ENCODE data around the gene KCTD13. TPM values are rescaled to one million over a fixed set of nuclear protein-coding genes. Genes with fewer than 3 reads are reported as not detected.
"Not testable (repeated sequence)": the region's sequence is repeated elsewhere in the genome, so short reads cannot be mapped to it uniquely, and the experiment has no call there.

Gene KCTD13
- polyA plus RNA-seq, 10 donors, result 7.8 to 14.5 (median 9.9) TPM

- DNase-seq, result no peak
Measured at GRCh38 chr16:29950806-29951461, 24.9 kb upstream of the KCTD13 start.

GRCh38 chr16:29947897-29948296, 21.9 kb upstream of the KCTD13 start:
- no peak for DNase-seq

- peak; percentile 29 to 96 (median 68) for DNase-seq
Measured at GRCh38 chr16:29943846-29944799, 18.1 kb upstream of the KCTD13 start.

- DNase-seq, result no peak
Measured at GRCh38 chr16:29940656-29941055, 14.6 kb upstream of the KCTD13 start.

GRCh38 chr16:29931750-29932149, 5.7 kb upstream of the KCTD13 start:
- not testable (repeated sequence) for DNase-seq

GRCh38 chr16:29927070-29927905, 1.3 kb upstream of the KCTD13 start:
- no peak for DNase-seq

- peak in 2 of 3 donors; percentile 21 to 47 for DNase-seq
Measured at GRCh38 chr16:29926711-29927052, 656 bp upstream of the KCTD13 start.

GRCh38 chr16:29925105-29925756, 795 bp downstream of the KCTD13 start:
- DNase-seq, result peak in 2 of 3 donors; percentile 6 to 35

- no peak for DNase-seq
Measured at GRCh38 chr16:29922986-29923501, 3.0 kb downstream of the KCTD13 start.

GRCh38 chr16:29922326-29922725, 3.7 kb downstream of the KCTD13 start:
- no peak for DNase-seq

- no peak for DNase-seq
Measured at GRCh38 chr16:29921034-29921385, 5.0 kb downstream of the KCTD13 start.

GRCh38 chr16:29920288-29921033, 5.6 kb downstream of the KCTD13 start:
- DNase-seq, result no peak

GRCh38 chr16:29916979-29917378, 9.0 kb downstream of the KCTD13 start:
- DNase-seq, result no peak

- no peak for DNase-seq
Measured at GRCh38 chr16:29915590-29916247, 10.3 kb downstream of the KCTD13 start.

GRCh38 chr16:29913514-29913913, 12.5 kb downstream of the KCTD13 start:
- no peak for DNase-seq

- DNase-seq, result no peak
Measured at GRCh38 chr16:29912087-29912486, 13.9 kb downstream of the KCTD13 start.

GRCh38 chr16:29911676-29912010, 14.4 kb downstream of the KCTD13 start:
- DNase-seq, result no peak

- no peak for DNase-seq
Measured at GRCh38 chr16:29910819-29911675, 15.0 kb downstream of the KCTD13 start.

GRCh38 chr16:29909851-29910250, 16.2 kb downstream of the KCTD13 start:
- not testable (repeated sequence) for DNase-seq
